Suprapubic skin (tissue), 4 donors: ENCODE measurements around the gene COL4A3. TPM values are rescaled to one million over a fixed set of nuclear protein-coding genes. Genes with fewer than 3 reads are reported as not detected.

Source experiments
- DNase-seq, 2 donors: peaks; one replicate each; pipeline ENCODE4 v3.0.0-alpha.2; 2019; ENCODE audit warnings: low spot score in 2 of 2
- H3K27ac ChIP-seq: fragments of 200-600 bp; sonication (generic); one replicate; pipeline ENCODE4 v1.5.1; 2019
- H3K27me3 ChIP-seq: fragments of 200-600 bp; sonication (generic); one replicate; pipeline ENCODE4 v1.5.1; 2019
- H3K36me3 ChIP-seq: fragments of 200-600 bp; sonication (generic); one replicate; pipeline ENCODE4 v1.5.1; 2019
- H3K4me1 ChIP-seq: fragments of 200-600 bp; sonication (generic); one replicate; pipeline ENCODE4 v1.5.1; 2019
- H3K4me3 ChIP-seq: fragments of 200-600 bp; sonication (generic); one replicate; pipeline ENCODE4 v1.5.1; 2019; ENCODE audit warnings: mild to moderate bottlenecking
- H3K9me3 ChIP-seq: fragments of 200-600 bp; sonication (generic); one replicate; pipeline ENCODE4 v1.5.1; 2019
- EP300 ChIP-seq: sonication (generic); formaldehyde crosslinking; IDR thresholded peaks from one replicate; pipeline ENCODE4 v1.6.1; 2017; ENCODE audit warnings: antibody characterized with exemption
- POLR2A ChIP-seq, 2 donors: fragments of 450-650 bp; IDR thresholded peaks; one replicate each; pipeline ENCODE4 v1.6.1; 2017; ENCODE audit warnings: antibody characterized with exemption in 2 of 2, mild to moderate bottlenecking in 2 of 2, moderate library complexity in 2 of 2
- POLR2AphosphoS5 ChIP-seq, 3 donors: sonication (generic); formaldehyde crosslinking; IDR thresholded peaks; one replicate each; pipeline ENCODE4 v1.6.1; 2017; ENCODE audit warnings: antibody characterized with exemption in 3 of 3
- WGBS: methylation state at CpG from one replicate; pipeline ENCODE4 v1.1.5; 2018; 5-methylcytosine and 5-hydroxymethylcytosine counted together
- total RNA-seq, 4 donors: library from RNA; depleted of rRNA; stranded (reverse); fragments of >200 nt; gene quantifications; one replicate each; pipeline ENCODE4 v1.1.0, GENCODE V29; 2016
- TF ChIP-seq, protein P1 (sequence below), 2 donors: fragments of 200-600 bp in 1 of 2; fragments of 450-650 bp in 1 of 2; sonication (generic) in 1 of 2; IDR thresholded peaks; one replicate each; pipeline ENCODE4 v1.5.1; 2016 to 2019; ENCODE audit warnings: antibody characterized with exemption in 2 of 2, mild to moderate bottlenecking in 1 of 2, moderate library complexity in 1 of 2

The COL4A3 gene
- total RNA-seq, 4 donors from 2014 or later: 0.26 to 2.2 (median 0.80) TPM; not detected in 1

- no peak overlapping the region for H3K4me3 ChIP-seq
- no peak overlapping the region for H3K27ac ChIP-seq
- WGBS: 81% methylated on average over 2 of the region's 2 CpGs
- H3K4me1 ChIP-seq: no peaks in the 10 kb centered on the region
- no peak for DNase-seq
- no peaks in the 10 kb centered on the region for H3K27me3 ChIP-seq
- no peak for TF ChIP-seq POLR2A (IDR thresholded peaks at IDR 0.05)
- TF ChIP-seq, protein P1, sequence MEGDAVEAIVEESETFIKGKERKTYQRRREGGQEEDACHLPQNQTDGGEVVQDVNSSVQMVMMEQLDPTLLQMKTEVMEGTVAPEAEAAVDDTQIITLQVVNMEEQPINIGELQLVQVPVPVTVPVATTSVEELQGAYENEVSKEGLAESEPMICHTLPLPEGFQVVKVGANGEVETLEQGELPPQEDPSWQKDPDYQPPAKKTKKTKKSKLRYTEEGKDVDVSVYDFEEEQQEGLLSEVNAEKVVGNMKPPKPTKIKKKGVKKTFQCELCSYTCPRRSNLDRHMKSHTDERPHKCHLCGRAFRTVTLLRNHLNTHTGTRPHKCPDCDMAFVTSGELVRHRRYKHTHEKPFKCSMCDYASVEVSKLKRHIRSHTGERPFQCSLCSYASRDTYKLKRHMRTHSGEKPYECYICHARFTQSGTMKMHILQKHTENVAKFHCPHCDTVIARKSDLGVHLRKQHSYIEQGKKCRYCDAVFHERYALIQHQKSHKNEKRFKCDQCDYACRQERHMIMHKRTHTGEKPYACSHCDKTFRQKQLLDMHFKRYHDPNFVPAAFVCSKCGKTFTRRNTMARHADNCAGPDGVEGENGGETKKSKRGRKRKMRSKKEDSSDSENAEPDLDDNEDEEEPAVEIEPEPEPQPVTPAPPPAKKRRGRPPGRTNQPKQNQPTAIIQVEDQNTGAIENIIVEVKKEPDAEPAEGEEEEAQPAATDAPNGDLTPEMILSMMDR (IDR thresholded peaks at IDR 0.05): no peak
- TF ChIP-seq POLR2AphosphoS5 (IDR thresholded peaks at IDR 0.05): no peak
- TF ChIP-seq EP300: no peak
- peaks cover 4% of the 10 kb centered on the region for H3K9me3 ChIP-seq
- H3K36me3 ChIP-seq: no peaks in the 10 kb centered on the region
These were observed 16.3 kb upstream of the COL4A3 start for GRCh38 chr2:227148106-227148505.

DNA sequence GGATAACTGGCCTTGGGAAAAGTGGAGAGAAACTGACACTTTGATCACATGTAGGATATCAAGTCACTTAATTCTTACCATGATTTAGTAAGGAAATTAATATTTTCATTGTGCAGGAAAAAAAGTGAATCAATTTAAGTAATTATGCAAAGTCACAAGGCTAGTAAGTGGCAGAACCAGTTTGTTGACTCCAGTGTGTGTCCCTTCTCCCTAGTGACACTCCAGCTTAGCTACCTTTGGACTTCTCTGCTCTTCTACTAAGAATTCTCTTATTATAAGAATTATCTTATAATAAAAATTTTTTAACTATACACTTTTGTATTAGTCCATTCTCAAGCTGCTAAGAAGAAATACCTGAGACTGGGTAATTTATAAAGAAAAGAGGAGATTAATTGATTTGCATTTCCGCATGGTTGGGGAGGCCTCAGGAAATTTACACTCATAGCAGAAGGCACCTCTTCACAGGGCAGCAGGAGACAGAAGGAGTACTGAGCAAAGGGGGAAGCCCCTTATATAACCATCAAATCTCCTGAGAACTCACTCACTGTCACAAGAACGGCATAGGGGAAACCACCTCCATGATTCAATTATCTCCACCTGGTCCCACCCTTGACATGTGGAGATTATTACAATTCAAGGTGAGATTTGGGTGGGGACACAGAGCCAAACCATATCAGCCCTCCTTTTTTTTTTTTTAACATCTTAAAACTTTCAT lies 14.0 kb upstream of the COL4A3 start:
- Histone ChIP-seq H3K9me3 (peaks cover 4% of the 10 kb centered on the region), H3K4me1 (no peaks in the 10 kb centered on the region), H3K36me3 (no peaks in the 10 kb centered on the region), H3K4me3 (no peak overlapping the region), H3K27ac (no peak overlapping the region), H3K27me3 (peaks cover 3% of the 10 kb centered on the region)
- TF ChIP-seq POLR2AphosphoS5 (IDR thresholded peaks at IDR 0.05): no peak
- WGBS: 66% methylated on average over 2 of the region's 2 CpGs
- DNase-seq: no peak

GRCh38 chr2:227152093-227152766 lies 12.2 kb upstream of the COL4A3 start:
- 92% methylated on average over 2 of the region's 2 CpGs for WGBS
- Histone ChIP-seq H3K4me3 (no peak overlapping the region), H3K4me1 (no peaks in the 10 kb centered on the region), H3K27ac (no peak overlapping the region), H3K27me3 (peaks cover 3% of the 10 kb centered on the region), H3K36me3 (no peaks in the 10 kb centered on the region), H3K9me3 (peaks cover 4% of the 10 kb centered on the region)
- TF ChIP-seq, protein P1 (IDR thresholded peaks at IDR 0.05): no peak
- TF ChIP-seq POLR2A (IDR thresholded peaks at IDR 0.05): no peak
- DNase-seq: no peak

DNA sequence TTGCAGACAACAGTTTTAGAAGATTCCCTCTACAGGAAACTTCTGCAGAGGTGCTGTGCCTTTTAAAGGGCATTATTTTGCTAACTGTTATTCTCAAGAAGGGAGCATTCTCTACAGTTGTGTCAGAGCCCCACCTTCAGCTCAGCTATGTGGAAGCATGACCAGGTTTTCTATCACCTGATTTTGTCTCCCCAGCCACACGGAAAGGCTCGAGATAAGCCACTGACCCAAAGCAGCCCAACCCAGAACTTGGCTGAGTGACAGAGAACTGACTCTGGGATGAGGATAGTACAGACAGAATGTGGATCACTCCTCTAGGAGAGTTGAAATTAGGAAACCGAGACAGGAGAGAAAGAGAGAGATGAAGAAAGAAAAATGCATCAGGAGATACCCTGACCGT lies 11.1 kb upstream of the COL4A3 start:
- H3K36me3 ChIP-seq: no peaks in the 10 kb centered on the region
- peaks cover 3% of the 10 kb centered on the region for H3K27me3 ChIP-seq
- H3K27ac ChIP-seq: no peak overlapping the region
- TF ChIP-seq POLR2A (IDR thresholded peaks at IDR 0.05) (no peak), POLR2AphosphoS5 (IDR thresholded peaks at IDR 0.05) (no peak), EP300 (no peak)
- TF ChIP-seq, protein P1 (IDR thresholded peaks at IDR 0.05): no peak
- no peak for DNase-seq
- H3K9me3 ChIP-seq: peaks cover 1% of the 10 kb centered on the region
- no peak overlapping the region for H3K4me3 ChIP-seq
- 86% methylated on average over 4 of the region's 4 CpGs for WGBS
- H3K4me1 ChIP-seq: no peaks in the 10 kb centered on the region

DNA sequence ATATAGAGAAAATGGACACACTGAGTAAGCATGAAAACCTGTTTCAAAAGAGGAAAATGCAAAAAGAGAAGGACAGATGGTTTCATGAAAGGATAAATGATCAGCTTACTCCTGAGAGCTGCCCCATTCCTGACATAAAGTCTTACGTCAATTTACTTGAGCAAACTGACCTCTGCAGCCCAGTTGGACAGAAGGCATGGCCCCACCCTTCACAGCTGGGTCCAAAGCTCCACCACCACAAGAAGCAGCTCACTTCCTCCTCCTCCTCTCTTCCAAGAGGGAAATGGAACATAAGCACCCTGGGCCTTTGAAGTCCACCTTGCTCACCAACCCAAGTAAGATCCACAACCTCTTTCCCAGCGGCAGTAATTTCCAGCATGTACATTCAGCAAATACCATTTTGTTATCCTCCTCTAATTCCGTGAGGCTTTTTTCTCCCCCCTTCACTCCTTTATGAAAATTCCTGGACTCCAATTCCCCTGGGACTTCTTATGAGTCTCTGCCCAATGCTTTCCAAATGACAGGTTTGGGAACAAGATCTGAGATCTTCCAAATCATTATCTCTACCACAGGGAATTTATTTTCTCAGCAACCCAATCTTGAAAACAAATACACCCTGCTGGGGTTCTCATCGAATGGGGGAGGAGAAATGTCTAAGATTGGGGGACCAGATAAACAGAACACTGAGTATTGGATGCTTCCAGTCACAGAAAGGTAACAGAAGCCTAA lies 10.5 kb upstream of the COL4A3 start:
- no peaks in the 10 kb centered on the region for H3K9me3 ChIP-seq
- TF ChIP-seq, protein P1 (IDR thresholded peaks at IDR 0.05): no peak
- no peak for TF ChIP-seq POLR2A (IDR thresholded peaks at IDR 0.05)
- no peak for TF ChIP-seq EP300
- no peak for TF ChIP-seq POLR2AphosphoS5 (IDR thresholded peaks at IDR 0.05)
- DNase-seq: no peak
- peaks cover 3% of the 10 kb centered on the region for H3K27me3 ChIP-seq
- H3K4me1 ChIP-seq: no peaks in the 10 kb centered on the region
- no peak overlapping the region for H3K4me3 ChIP-seq
- no peaks in the 10 kb centered on the region for H3K36me3 ChIP-seq
- WGBS: 72% methylated on average over 4 of the region's 4 CpGs
- H3K27ac ChIP-seq: no peak overlapping the region
